Renal cortex interstitium (tissue), 11 donors: ENCODE data around the gene TFAP2D. TPM values are rescaled to one million over a fixed set of nuclear protein-coding genes. Genes with fewer than 3 reads are reported as not detected.

Source experiments
- DNase-seq, 11 donors: peaks; one replicate each; pipeline ENCODE4 v3.0.0-alpha.2; 2013; ENCODE audit warnings: low read depth in 9 of 11, low spot score in 4 of 11; ENCODE audit errors: extremely low read depth in 1 of 11
- polyA plus RNA-seq, 3 donors: library from polyadenylated mRNA; unstranded; fragments of 120-200 nt; gene quantifications; one replicate each; pipeline ENCODE4 v1.2.1, GENCODE V29; 2013; ENCODE audit not compliant: insufficient read length in 3 of 3

TFAP2D gene
- polyA plus RNA-seq, 3 donors, result not detected

DNA sequence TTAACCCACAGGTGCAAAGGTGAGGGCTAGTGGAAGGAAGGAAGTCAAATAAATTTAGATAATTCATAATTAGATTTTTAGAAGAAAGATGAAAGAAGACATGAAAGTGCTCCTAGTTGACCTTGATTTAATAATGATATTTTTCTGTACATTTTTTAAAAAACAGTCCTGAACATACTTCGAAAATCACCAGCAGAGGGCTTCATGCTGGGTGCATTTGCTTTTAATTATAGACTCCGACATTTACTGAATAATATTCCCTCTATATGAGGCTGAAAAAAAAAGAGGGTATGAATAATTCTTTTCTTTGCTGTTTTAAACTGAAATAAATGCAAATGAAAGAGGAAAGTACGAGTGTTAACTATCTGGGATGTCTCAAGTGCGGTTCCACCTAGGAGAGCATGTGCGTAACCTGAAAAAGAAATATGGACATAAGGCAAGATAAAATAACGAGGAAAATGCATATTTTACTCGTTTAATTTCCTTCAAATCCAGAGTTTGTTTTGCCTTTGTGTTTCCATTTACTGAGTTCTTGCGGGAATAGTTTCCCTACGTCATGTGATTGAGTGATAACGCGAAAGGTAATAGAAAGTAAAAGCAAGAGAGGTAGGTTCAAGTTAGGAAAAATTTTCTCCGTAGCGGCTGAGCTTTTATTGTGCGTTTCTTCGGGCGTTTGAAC lies 102.2 kb downstream of the TFAP2D start:
- no peak for DNase-seq

- DNase-seq, result peak in 10 of 11 donors; percentile 60 to 84 (median 68)
Measured at GRCh38 chr6:50816115-50816675, 102.9 kb downstream of the TFAP2D start.

DNA sequence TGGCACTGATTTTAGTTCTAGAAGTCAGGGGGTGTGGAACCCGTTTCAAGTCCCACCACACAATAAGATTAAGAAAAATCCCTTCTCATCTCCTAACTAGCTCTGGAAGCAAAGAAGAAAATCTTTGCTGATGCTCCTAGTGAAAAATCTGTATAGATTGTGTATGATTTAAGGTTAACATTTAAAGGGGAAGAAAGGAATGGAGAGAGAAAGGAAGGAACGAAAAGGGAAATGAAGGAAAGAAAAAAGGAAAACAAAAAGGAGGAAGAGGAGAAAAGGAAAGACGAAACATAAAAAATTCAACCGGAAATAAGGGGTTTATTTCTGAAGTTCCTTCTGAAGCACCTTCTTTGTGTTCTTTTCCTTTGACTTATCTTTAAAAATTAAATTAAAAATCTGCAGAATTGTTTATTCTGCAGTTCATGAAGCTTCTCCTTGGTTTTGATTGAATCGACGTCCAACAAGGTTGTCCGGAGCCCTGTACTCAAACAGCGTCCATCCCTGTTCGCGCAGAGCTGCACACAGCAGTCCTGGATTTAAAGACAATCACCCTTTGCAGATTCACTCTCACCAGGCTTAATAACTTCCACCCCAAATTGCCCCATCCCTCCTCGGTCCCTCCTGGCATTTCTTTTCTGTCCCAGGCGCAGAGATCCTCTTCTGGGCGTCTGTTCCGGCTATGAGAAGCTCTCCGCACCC lies 103.8 kb downstream of the TFAP2D start:
- no peak for DNase-seq

- no peak for DNase-seq
Measured at GRCh38 chr6:50817646-50817950, 104.3 kb downstream of the TFAP2D start.

DNA sequence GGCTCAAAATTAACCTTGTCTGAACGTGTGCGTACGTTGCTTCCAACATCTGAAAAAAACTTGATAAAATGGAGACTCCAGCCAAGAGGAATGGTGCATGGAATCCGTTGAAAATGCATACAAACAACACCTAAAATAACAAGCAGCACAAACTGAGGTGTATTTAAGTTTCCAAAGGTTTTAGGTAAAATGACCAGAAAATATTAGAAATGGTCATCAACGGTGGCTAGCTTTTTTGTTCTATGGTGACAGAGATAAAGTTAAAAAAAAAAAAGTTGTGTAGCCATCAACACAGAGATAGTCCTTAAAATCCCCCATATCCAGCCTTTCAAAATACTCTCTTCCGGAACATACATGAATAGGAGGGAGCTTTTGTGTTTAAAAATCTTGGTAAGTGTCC lies 104.7 kb downstream of the TFAP2D start:
- no peak for DNase-seq

DNA sequence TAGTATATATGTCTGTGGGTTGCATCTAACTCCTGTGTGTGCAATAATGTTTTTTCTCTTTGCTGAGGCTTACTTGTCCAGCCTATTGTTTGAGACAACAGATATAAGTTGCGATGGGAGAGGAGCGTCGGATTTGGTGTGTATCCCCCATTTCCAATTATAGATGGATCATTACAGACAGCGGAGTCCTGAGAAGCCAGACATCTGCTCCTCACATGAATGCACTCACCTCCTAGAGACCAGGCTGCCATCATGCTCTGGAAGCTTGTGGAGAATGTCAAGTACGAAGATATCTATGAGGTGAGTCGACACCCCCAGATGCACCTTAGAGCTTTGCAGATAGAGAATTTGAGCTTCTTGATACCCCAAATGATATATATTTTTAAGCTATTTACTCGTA lies 105.3 kb downstream of the TFAP2D start, which contains the start of gene TFAP2B:
TFAP2B (plus strand) TSS at position 199 of the 400 bp plus-strand sequence; CDS start at position 220, 21 bp downstream.
- DNase-seq, result no peak

GRCh38 chr6:50819466-50819903 lies 106.2 kb downstream of the TFAP2D start:
- no peak for DNase-seq

GRCh38 chr6:50819904-50820868 lies 106.9 kb downstream of the TFAP2D start:
- DNase-seq, result no peak

- DNase-seq, result peak in 2 of 11 donors; percentile 54 to 59
Measured at GRCh38 chr6:50820869-50821264, 107.5 kb downstream of the TFAP2D start.

- DNase-seq, result no peak
Measured at GRCh38 chr6:50821441-50822077, 108.2 kb downstream of the TFAP2D start.

DNA sequence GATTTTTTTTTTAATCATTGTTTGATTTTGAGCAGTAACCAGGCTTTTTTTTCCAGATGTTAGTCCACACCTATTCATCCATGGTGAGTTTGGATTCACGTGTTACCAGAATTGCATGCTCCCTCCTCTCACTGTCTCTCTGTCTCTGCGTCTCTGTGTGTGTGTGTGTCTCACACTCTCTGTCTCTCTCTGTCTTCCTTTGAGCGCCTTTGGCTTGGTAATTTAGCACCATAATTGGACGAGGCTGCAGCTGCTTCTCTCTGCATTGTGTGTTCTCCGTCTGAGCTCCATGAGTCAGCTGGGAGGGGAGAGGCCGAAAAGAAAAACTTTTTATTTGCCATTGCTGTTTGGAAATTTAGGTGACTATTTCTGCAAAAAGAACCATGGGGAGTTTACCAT lies 108.8 kb downstream of the TFAP2D start:
- no peak for DNase-seq

Other genes with a start within 250 kb of the TFAP2D start
- 10 to 100 TPM; 12.1 to 16.2 (median 12.2) TPM for gene TFAP2B, start 105.3 kb downstream of the TFAP2D start, polyA plus RNA-seq